IPS DF 6.9 (cell line): ENCODE results near the gene CCDC74A.
"Not testable (repeated sequence)": the region's sequence is repeated elsewhere in the genome, so short reads cannot be mapped to it uniquely, and the experiment has no call there.

Source experiments
- DNase-seq: peaks from one replicate; pipeline ENCODE4 v3.0.0-alpha.2; 2013; ENCODE audit warnings: low read depth, low spot score
- H3K27ac ChIP-seq: one replicate; pipeline ENCODE4 v1.5.1; 2013; ENCODE audit warnings: low read length, control low read depth
- H3K27me3 ChIP-seq: 2 replicates; pipeline ENCODE4 v1.6.1; 2013; ENCODE audit warnings: mild to moderate bottlenecking, low read length; ENCODE audit not compliant: control insufficient read depth, insufficient read depth
- H3K36me3 ChIP-seq: 2 replicates; pipeline ENCODE4 v1.6.1; 2013; ENCODE audit warnings: low read length; ENCODE audit not compliant: control insufficient read depth, insufficient read depth
- H3K4me1 ChIP-seq: 2 replicates; pipeline ENCODE4 v1.6.1; 2013; ENCODE audit warnings: low read length; ENCODE audit not compliant: control insufficient read depth, insufficient read depth
- H3K4me3 ChIP-seq: 2 replicates; pipeline ENCODE4 v1.5.1; 2013; ENCODE audit warnings: mild to moderate bottlenecking, low read length
- H3K9me3 ChIP-seq: 2 replicates; pipeline ENCODE4 v1.6.1; 2013; ENCODE audit warnings: low read length, inconsistent platforms; ENCODE audit not compliant: control insufficient read depth, insufficient read depth
- WGBS: extraction: QIAGEN DNeasy Blood & Tissue Kit; methylation state at CpG from one replicate; pipeline ENCODE4 v1.1.7; 2013; ENCODE audit warnings: mixed read lengths, missing lambda C conversion rate; ENCODE audit not compliant: insufficient read length, insufficient coverage; 5-methylcytosine and 5-hydroxymethylcytosine counted together

The CCDC74A gene

GRCh38 chr2:131542438-131543384, 15.0 kb downstream of the CCDC74A start:
- no peak overlapping the region for H3K27ac ChIP-seq
- no peaks in the 10 kb centered on the region for H3K27me3 ChIP-seq
- H3K9me3 ChIP-seq = no peaks in the 10 kb centered on the region
- no peak overlapping the region for H3K4me3 ChIP-seq
- H3K36me3 ChIP-seq = no peaks in the 10 kb centered on the region
- no peak for DNase-seq
- no peaks in the 10 kb centered on the region for H3K4me1 ChIP-seq
- WGBS = 100% methylated on average over 9 of the region's 24 CpGs

- Histone ChIP-seq H3K27ac (no peak overlapping the region), H3K9me3 (no peaks in the 10 kb centered on the region), H3K4me3 (no peak overlapping the region), H3K4me1 (no peaks in the 10 kb centered on the region), H3K27me3 (no peaks in the 10 kb centered on the region), H3K36me3 (no peaks in the 10 kb centered on the region)
- WGBS = no CpG with 5 or more reads among the region's 22 CpGs
- DNase-seq = no peak
Observed at GRCh38 chr2:131543385-131543891, 15.8 kb downstream of the CCDC74A start.

GRCh38 chr2:131544006-131544812, 16.5 kb downstream of the CCDC74A start:
- not testable (repeated sequence) for H3K4me3 ChIP-seq, H3K9me3 ChIP-seq, H3K4me1 ChIP-seq, H3K27me3 ChIP-seq, H3K27ac ChIP-seq, DNase-seq, H3K36me3 ChIP-seq
- WGBS = no CpG with 5 or more reads among the region's 26 CpGs

GRCh38 chr2:131544813-131545165, 17.1 kb downstream of the CCDC74A start:
- H3K36me3 ChIP-seq, H3K9me3 ChIP-seq, H3K27me3 ChIP-seq, DNase-seq, H3K4me3 ChIP-seq, H3K27ac ChIP-seq, H3K4me1 ChIP-seq: not testable (repeated sequence)
- WGBS = no CpG with 5 or more reads among the region's 7 CpGs

DNA sequence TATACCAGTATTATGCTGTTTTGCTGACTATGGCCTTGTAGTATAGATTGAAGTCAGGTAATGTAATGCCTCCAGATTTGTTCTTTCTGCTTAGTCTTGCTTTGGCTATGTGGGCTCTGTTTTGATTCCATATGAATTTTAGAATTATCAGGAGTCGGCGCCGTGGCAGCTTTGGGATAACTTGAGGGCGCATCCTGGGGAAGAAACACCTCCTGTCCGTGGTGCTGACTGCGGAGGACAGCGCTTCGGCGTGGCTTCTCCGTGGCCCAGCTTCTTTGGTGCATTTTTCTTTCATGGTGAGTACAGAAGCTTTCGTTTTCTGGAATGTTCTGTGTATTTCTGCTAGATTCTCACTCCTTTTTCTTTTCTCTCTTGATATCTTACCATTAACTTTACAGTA, 25.2 kb downstream of the CCDC74A start:
- Histone ChIP-seq H3K27me3 (no peaks in the 10 kb centered on the region), H3K4me1 (no peaks in the 10 kb centered on the region), H3K9me3 (no peaks in the 10 kb centered on the region), H3K36me3 (no peaks in the 10 kb centered on the region), H3K4me3 (no peak overlapping the region), H3K27ac (no peak overlapping the region)
- no peak for DNase-seq
- WGBS = no CpG with 5 or more reads among the region's 11 CpGs

DNA sequence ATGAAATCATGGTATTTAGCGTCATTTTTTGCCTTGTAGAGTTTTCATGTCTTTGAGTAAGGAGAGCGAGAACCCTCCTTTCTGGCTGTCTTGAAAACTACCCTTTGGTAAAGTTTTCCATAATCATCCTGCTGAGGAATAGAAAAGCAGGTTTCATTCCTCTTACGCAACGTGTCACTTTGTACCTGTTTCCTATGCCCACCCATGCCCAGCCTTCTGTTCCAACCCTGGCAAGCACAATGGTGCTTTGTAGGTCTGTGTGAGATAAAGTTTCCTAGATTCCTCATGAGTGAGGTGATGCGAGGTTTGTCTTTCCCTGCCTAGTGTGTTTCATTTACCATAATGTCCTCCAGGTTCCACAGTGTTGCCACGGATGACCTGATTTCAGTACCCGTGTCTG, 29.3 kb downstream of the CCDC74A start:
- no CpG with 5 or more reads among the region's 7 CpGs for WGBS
- Histone ChIP-seq H3K4me3 (no peak overlapping the region), H3K9me3 (no peaks in the 10 kb centered on the region), H3K27ac (no peak overlapping the region), H3K27me3 (no peaks in the 10 kb centered on the region), H3K4me1 (no peaks in the 10 kb centered on the region), H3K36me3 (no peaks in the 10 kb centered on the region)
- DNase-seq = no peak

DNA sequence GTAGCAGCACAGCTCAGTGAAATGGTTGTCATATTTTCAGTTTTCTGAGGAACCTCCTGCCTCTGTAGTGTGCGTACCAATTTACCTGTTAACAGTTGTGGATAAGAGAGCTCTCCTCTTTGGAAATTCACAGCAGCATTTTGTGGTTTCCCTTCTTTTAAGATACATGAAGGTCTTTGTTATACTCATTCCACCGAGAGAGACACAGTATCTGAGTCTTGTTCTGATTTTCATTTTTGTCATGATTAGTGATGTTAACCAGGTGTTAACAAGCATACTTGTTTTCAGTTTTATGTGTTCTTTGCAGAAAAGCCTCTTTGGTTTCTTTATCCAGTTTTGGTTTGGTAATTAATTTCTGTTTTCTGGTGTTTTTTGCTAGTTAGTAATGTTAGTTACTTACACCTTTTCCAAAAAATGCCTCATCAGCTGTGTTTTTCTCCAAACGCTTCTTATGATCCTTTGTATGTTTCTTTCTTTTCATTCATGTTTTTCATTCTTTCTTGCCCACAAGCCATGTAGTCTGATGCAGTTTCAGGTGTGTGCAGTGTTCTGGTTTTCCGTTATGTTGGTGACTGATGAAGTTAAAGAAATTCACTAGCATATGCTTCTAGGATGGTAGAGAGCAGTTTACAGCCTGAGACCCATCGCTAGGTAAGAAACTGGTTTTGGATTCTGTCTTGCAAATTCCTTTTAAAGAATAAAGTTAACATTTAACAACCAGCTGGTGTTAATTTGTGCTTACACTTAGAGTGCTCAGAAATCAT, 30.1 kb downstream of the CCDC74A start:
- H3K27me3 ChIP-seq = no peaks in the 10 kb centered on the region
- no CpG with 5 or more reads among the region's 5 CpGs for WGBS
- H3K27ac ChIP-seq = no peak overlapping the region
- no peaks in the 10 kb centered on the region for H3K4me1 ChIP-seq
- no peak for DNase-seq
- H3K36me3 ChIP-seq = no peaks in the 10 kb centered on the region
- no peak overlapping the region for H3K4me3 ChIP-seq
- H3K9me3 ChIP-seq = no peaks in the 10 kb centered on the region

- Histone ChIP-seq H3K9me3 (no peaks in the 10 kb centered on the region), H3K36me3 (no peaks in the 10 kb centered on the region), H3K4me3 (no peak overlapping the region), H3K27me3 (no peaks in the 10 kb centered on the region), H3K27ac (no peak overlapping the region), H3K4me1 (no peaks in the 10 kb centered on the region)
- DNase-seq = no peak
- WGBS = no CpG with 5 or more reads among the region's 5 CpGs
Observed at GRCh38 chr2:131566371-131566770, 38.7 kb downstream of the CCDC74A start.

GRCh38 chr2:131567891-131568290, 40.2 kb downstream of the CCDC74A start:
- Histone ChIP-seq H3K4me1 (no peaks in the 10 kb centered on the region), H3K27me3 (no peaks in the 10 kb centered on the region), H3K36me3 (no peaks in the 10 kb centered on the region), H3K27ac (no peak overlapping the region), H3K4me3 (no peak overlapping the region), H3K9me3 (no peaks in the 10 kb centered on the region)
- DNase-seq = no peak

DNA sequence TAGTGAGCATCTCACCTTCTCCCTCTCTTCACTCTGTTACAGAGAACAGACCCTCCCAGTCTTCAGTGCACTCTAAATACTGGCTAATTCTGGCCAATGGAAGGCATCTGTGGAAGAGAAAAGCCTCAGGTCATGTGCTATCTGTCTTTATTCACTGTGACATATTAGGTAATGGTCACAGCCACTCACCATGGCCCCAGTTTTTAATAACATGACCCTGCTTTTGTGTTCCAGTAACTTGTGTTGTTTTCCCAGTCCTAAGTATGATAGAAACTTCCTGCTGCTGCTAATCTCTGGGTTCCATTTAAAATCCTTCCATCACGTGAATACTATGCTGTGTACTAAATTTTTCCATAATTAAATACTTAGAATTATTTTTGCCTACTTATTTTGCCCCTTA, 40.7 kb downstream of the CCDC74A start:
- H3K9me3 ChIP-seq, H3K4me1 ChIP-seq, H3K27me3 ChIP-seq, H3K36me3 ChIP-seq, H3K27ac ChIP-seq, DNase-seq, H3K4me3 ChIP-seq: not testable (repeated sequence)
- WGBS = no CpG with 5 or more reads among the region's 1 CpG
